ENCODE data around the gene PDZD11. TPM values are rescaled to one million over a fixed set of nuclear protein-coding genes. Genes with fewer than 3 reads are reported as not detected.

Gene PDZD11
- total and polyA plus RNA-seq, 2 donors (not counting 3 experiments of a cell fraction or from before 2014, with no cell fraction given) = 45.6 to 76.0 TPM

DNA sequence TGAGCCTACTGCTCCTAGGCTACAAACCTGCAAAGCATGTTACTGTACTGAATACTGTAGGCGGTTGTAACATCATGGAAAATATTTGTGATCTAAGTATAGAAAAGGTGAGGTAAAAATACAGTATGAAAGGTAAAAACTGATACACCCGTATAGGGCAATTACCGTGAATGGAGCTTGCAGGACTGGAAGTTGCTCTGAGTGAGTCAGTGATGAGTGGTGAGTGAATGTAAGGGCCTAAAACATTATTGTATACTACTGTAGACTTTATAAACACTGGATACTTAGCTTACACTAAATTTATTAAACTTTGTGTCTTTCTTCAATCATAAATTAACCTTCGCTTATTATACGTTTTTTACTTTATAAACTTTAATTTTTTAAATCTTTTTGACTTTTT is 3.9 kb upstream of the PDZD11 start:
- intact Hi-C loops (cut with micrococcal nuclease) (loop anchor here (10.0 kb wide), 1 partner anchor 101 kb away; no protein-coding TSS in a partner anchor), dilution Hi-C loops (cut with MboI; ENCODE audit: extremely low pct_ligation_motif_present, low sequenced_read_pairs) (no loop called here)
- Histone ChIP-seq H3K4me3 (replicated peaks in 1 of 3; ENCODE audit: insufficient read depth in 1 of 3, low read depth in 1 of 3, low read length in 3 of 3) (no peak overlapping the region), H4K20me1 (replicated peaks; ENCODE audit: control insufficient read depth, extremely low read depth, insufficient read depth, low read length) (no peaks in the 10 kb centered on the region), H3K36me3 (ENCODE audit: control insufficient read depth in 2 of 2, extremely low read depth in 1 of 2, insufficient read depth in 2 of 2, low read length in 2 of 2) (no peaks in the 10 kb centered on the region), H3K4me2 (ENCODE audit: insufficient read depth, low read length) (no peak overlapping the region), H3K79me2 (ENCODE audit: control insufficient read depth, insufficient read depth, low read length) (peaks cover 63% of the 10 kb centered on the region), H3K4me1 (ENCODE audit: control insufficient read depth, extremely low read depth, insufficient read depth, low read length) (peaks cover 18% of the 10 kb centered on the region), H2AFZ (ENCODE audit: low read depth, low read length) (no peak overlapping the region), H3K9me3 (replicated peaks; ENCODE audit: control insufficient read depth, insufficient read depth, low read length) (no peaks in the 10 kb centered on the region), H3K27ac (ENCODE audit: insufficient read depth, low read depth, low read length) (no peak overlapping the region), H3K9ac (replicated peaks; ENCODE audit: extremely low read depth, insufficient read depth, low read length) (no peak overlapping the region), H3K9me1 (replicated peaks; ENCODE audit: control insufficient read depth, extremely low read depth, insufficient read depth, low read length) (no peaks in the 10 kb centered on the region), H3K27me3 (ENCODE audit: control insufficient read depth in 2 of 2, insufficient read depth in 2 of 2, low read length in 2 of 2) (no peaks in the 10 kb centered on the region)
- DNase-seq (ENCODE audit: low read depth, low spot score) (no peak), FAIRE-seq (no peak)
- BruUV-seq (replicated peaks) = no TSS peak
- TF ChIP-seq, protein P1, sequence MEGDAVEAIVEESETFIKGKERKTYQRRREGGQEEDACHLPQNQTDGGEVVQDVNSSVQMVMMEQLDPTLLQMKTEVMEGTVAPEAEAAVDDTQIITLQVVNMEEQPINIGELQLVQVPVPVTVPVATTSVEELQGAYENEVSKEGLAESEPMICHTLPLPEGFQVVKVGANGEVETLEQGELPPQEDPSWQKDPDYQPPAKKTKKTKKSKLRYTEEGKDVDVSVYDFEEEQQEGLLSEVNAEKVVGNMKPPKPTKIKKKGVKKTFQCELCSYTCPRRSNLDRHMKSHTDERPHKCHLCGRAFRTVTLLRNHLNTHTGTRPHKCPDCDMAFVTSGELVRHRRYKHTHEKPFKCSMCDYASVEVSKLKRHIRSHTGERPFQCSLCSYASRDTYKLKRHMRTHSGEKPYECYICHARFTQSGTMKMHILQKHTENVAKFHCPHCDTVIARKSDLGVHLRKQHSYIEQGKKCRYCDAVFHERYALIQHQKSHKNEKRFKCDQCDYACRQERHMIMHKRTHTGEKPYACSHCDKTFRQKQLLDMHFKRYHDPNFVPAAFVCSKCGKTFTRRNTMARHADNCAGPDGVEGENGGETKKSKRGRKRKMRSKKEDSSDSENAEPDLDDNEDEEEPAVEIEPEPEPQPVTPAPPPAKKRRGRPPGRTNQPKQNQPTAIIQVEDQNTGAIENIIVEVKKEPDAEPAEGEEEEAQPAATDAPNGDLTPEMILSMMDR (IDR thresholded peaks at IDR 0.05; ENCODE audit: extremely low read depth in 1 of 2, insufficient read depth in 1 of 2, low read depth in 1 of 2, low read length in 2 of 2) = no peak
- TF ChIP-seq FOS (IDR thresholded peaks at IDR 0.05; ENCODE audit: borderline replicate concordance, insufficient read depth, low read length) (no peak), EZH2 (IDR thresholded peaks at IDR 0.05; ENCODE audit: borderline replicate concordance, low read depth, low read length, severe bottlenecking) (no peak), JUN (IDR thresholded peaks at IDR 0.05; ENCODE audit: borderline replicate concordance, insufficient read depth, insufficient read length, low read depth) (no peak), MYC (IDR thresholded peaks at IDR 0.05; ENCODE audit: low read depth, low read length) (no peak), POLR2AphosphoS5 (IDR thresholded peaks at IDR 0.05; ENCODE audit: insufficient read depth, low read depth, low read length) (no peak), GATA2 (IDR thresholded peaks at IDR 0.05; ENCODE audit: insufficient read depth, insufficient read length, low read depth, low read length) (no peak), POLR2A (IDR thresholded peaks at IDR 0.05; ENCODE audit: low read depth, low read length) (no peak)
- TF ChIP-seq, protein P2, sequence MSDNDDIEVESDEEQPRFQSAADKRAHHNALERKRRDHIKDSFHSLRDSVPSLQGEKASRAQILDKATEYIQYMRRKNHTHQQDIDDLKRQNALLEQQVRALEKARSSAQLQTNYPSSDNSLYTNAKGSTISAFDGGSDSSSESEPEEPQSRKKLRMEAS (IDR thresholded peaks at IDR 0.05; ENCODE audit: insufficient read depth, insufficient read length) = no peak
- CTCF ChIA-PET = interaction anchor here (1.6 kb wide), 1 partner anchor 160 kb away, joined by 5 read pairs; the partner anchor contains the start of gene IGBP1
- POLR2A ChIA-PET = no interaction called here
